Muscle layer of duodenum (tissue), 2 donors: ENCODE measurements around the gene PRMT1.

Experiments
- H3K27ac ChIP-seq: one replicate; pipeline ENCODE4 v1.7.0; 2013; ENCODE audit warnings: mild to moderate bottlenecking, low read length
- H3K27me3 ChIP-seq: one replicate; pipeline ENCODE4 v1.7.0; 2013; ENCODE audit warnings: low read depth, mild to moderate bottlenecking, control low read depth, low read length
- H3K36me3 ChIP-seq, 2 donors: one replicate each; pipeline ENCODE4 v1.7.0; 2013; ENCODE audit warnings: low read length in 2 of 2, control low read depth in 1 of 2, mild to moderate bottlenecking in 1 of 2; ENCODE audit not compliant: insufficient read depth in 2 of 2, control insufficient read depth in 1 of 2
- H3K4me1 ChIP-seq, 2 donors: one replicate each; pipeline ENCODE4 v1.7.0; 2013; ENCODE audit warnings: low read length in 2 of 2, mild to moderate bottlenecking in 2 of 2, control low read depth in 1 of 2, moderate library complexity in 1 of 2; ENCODE audit not compliant: insufficient read depth in 2 of 2, control insufficient read depth in 1 of 2
- H3K4me3 ChIP-seq, 2 donors: one replicate each; pipeline ENCODE4 v1.7.0; 2013; ENCODE audit warnings: low read length in 2 of 2, low read depth in 1 of 2, mild to moderate bottlenecking in 1 of 2
- H3K9me3 ChIP-seq, 2 donors: one replicate each; pipeline ENCODE4 v1.7.0; 2013; ENCODE audit warnings: low read length in 2 of 2, control low read depth in 1 of 2, mild to moderate bottlenecking in 1 of 2; ENCODE audit not compliant: control insufficient read depth in 1 of 2
- donor health status: healthy.

The PRMT1 gene

DNA sequence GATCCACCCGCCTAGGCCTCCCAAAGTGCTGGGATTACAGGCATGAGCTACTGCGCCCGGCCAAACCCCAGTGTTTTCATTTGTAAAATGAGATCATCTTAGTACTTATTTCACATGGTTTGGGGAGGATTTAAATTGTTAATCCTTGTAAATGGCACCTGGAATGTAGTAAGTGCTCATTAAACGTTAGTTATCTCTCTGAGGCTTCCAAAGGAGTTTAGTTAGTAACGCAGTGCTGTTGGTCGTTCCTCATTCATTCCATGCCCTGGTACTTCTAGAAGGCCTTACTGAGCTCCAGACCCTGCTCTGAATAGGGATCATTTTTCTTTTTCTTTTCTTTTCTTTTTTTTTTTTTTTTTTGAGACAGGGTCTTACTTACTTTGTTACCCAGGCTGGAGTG, 19.0 kb downstream of the PRMT1 start:
- Histone ChIP-seq H3K9me3 (no peaks in the 10 kb centered on the region), H3K4me1 (peaks cover 0 to 6% of the 10 kb centered on the region in 2 donors), H3K27me3 (peaks cover 5% of the 10 kb centered on the region), H3K4me3 (no peak overlapping the region), H3K27ac (no peak overlapping the region), H3K36me3 (no peaks in the 10 kb centered on the region)

DNA sequence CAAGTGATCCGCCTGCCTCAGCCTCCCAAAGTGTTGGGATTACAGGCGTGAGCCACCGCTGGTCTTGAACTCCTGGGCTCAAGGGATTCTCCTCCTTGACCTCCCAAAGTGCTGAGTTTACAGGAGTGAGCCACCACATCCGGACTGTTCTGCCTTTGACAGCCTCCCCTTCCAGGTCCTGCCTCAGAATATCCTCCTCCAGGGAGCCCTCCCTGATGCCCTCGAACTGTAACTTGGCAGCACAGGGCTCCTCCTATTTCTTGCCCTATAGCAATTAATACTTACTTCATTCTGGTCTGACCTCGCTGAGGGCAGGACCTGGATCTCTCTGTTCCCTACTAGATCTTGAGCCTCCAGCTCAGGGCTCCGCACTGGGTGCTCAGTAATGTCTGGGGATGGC, 19.8 kb downstream of the PRMT1 start:
- Histone ChIP-seq H3K4me3 (no peak overlapping the region), H3K9me3 (no peaks in the 10 kb centered on the region), H3K27me3 (no peaks in the 10 kb centered on the region), H3K27ac (no peak overlapping the region), H3K36me3 (no peaks in the 10 kb centered on the region), H3K4me1 (no peaks in the 10 kb centered on the region)

DNA sequence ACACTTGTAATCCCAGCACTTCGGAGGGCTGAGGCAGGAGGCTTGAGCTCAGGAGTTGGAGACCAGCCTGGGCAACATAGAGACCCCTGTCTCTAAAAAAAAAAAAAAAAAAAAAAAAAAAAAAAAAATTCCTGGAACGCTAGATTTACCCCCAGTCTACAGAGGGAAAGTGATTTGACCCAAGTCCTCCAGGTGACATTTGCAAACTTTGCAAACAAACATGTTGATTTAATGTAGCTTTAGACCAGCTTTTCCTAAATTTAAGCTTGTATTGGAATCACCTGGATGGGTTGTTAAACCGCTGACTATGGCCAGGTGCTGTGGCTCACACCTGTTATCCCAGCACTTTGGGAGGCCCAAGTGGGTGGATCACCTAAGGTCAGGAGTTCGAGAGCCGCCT, 22.3 kb downstream of the PRMT1 start:
- no peaks in the 10 kb centered on the region for H3K27me3 ChIP-seq
- H3K4me1 ChIP-seq = no peaks in the 10 kb centered on the region

DNA sequence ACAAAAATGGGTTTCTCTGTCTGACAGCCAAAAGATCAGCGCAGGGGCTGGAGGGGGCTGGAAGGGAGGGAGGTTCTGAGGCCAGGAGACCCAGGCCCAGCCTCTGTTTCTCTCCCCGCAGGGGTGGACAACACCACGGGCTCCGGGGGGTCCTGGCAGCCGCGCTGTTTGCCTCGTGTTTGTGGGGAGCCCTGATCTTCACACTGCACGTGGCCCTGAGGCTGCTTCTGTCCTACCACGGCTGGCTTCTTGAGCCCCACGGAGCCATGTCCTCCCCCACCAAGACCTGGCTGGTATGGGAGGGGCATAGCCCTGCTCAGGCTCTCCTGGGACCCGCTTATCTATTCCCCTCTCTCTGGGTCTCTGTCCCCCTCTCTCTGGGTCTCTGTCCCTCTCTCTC, 23.5 kb downstream of the PRMT1 start:
- no peaks in the 10 kb centered on the region for H3K36me3 ChIP-seq
- no peaks in the 10 kb centered on the region for H3K9me3 ChIP-seq
- H3K4me3 ChIP-seq = no peak overlapping the region
- H3K27me3 ChIP-seq = no peaks in the 10 kb centered on the region
- no peak overlapping the region for H3K27ac ChIP-seq
- no peaks in the 10 kb centered on the region for H3K4me1 ChIP-seq

More for the DNA sequence above, 22.3 kb downstream of the PRMT1 start:
- no peaks in the 10 kb centered on the region for H3K9me3 ChIP-seq
- H3K36me3 ChIP-seq = no peaks in the 10 kb centered on the region
- H3K27ac ChIP-seq = no peak overlapping the region
- no peak overlapping the region for H3K4me3 ChIP-seq

DNA sequence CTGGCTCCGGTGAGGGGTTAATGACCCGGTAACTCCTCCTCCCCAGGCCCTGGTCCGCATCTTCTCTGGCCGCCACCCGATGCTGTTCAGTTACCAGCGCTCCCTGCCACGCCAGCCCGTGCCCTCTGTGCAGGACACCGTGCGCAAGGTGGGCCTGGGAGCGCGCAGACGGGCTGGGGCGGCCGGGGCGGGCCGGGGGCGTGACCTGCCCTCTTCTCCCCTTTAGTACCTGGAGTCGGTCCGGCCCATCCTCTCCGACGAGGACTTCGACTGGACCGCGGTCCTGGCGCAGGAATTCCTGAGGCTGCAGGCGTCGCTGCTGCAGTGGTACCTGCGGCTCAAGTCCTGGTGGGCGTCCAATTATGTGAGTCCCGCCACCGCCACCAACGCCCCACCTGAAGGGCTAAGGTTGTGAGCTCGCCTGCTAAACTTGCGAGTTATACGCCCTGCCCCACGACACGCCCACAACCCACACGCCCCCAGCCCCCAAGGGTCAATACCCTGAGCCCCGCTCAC, 24.3 kb downstream of the PRMT1 start:
- Histone ChIP-seq H3K27me3 (no peaks in the 10 kb centered on the region), H3K36me3 (peaks cover 0 to 6% of the 10 kb centered on the region in 2 donors), H3K9me3 (no peaks in the 10 kb centered on the region), H3K4me1 (no peaks in the 10 kb centered on the region), H3K27ac (no peak overlapping the region), H3K4me3 (no peak overlapping the region)

DNA sequence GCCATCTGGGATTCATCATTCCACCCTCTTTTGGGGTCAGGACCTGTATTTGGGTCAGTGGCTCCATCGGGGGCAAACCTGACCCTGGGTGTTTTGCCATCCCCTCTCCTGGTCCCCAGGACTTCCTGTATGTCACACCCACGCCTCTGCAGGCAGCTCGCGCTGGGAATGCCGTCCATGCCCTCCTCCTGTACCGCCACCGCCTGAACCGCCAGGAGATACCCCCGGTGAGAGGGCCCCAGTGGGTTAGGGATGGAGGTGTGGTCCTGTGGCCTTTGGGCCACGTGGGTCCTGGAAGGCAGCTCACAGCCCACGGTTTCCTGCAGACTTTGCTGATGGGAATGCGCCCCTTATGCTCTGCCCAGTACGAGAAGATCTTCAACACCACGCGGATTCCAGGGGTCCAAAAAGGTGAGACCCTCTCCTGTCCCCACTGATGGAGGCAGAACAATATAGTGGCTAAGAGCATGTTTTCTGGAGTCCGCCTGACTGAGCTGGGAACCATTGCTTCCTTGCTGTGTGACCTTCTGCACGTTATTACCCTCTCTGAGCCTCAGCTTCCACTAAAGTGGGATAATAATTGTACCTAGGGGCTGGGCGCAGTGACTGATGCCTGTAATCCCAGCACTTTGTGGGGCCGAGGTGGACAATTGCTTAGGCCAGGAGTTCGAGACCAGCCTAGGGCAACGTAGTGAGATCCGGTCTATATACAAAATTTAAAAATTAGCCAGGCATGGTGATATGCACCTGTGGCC, 28.0 kb downstream of the PRMT1 start:
- Histone ChIP-seq H3K36me3 (peaks cover 0 to 6% of the 10 kb centered on the region in 2 donors), H3K4me1 (no peaks in the 10 kb centered on the region), H3K4me3 (no peak overlapping the region)

DNA sequence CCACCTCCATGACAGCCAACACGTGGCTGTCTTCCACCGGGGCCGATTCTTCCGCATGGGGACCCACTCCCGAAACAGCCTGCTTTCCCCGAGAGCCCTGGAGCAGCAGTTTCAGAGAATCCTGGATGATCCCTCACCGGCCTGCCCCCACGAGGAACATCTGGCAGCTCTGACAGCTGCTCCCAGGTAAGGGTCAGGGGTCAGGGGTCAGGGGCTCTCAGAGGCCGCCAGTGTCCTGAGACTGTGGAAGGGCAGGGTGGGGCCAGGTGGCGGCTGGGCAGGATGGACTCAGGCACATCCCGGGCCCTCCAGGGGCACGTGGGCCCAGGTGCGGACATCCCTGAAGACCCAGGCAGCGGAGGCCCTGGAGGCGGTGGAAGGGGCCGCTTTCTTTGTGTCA, 28.8 kb downstream of the PRMT1 start:
- Histone ChIP-seq H3K27ac (no peak overlapping the region), H3K4me3 (no peak overlapping the region), H3K27me3 (no peaks in the 10 kb centered on the region), H3K36me3 (peaks cover 0 to 6% of the 10 kb centered on the region in 2 donors), H3K4me1 (no peaks in the 10 kb centered on the region), H3K9me3 (no peaks in the 10 kb centered on the region)

More for the DNA sequence above, 28.0 kb downstream of the PRMT1 start:
- Histone ChIP-seq H3K27ac (no peak overlapping the region), H3K9me3 (no peaks in the 10 kb centered on the region), H3K27me3 (no peaks in the 10 kb centered on the region)

DNA sequence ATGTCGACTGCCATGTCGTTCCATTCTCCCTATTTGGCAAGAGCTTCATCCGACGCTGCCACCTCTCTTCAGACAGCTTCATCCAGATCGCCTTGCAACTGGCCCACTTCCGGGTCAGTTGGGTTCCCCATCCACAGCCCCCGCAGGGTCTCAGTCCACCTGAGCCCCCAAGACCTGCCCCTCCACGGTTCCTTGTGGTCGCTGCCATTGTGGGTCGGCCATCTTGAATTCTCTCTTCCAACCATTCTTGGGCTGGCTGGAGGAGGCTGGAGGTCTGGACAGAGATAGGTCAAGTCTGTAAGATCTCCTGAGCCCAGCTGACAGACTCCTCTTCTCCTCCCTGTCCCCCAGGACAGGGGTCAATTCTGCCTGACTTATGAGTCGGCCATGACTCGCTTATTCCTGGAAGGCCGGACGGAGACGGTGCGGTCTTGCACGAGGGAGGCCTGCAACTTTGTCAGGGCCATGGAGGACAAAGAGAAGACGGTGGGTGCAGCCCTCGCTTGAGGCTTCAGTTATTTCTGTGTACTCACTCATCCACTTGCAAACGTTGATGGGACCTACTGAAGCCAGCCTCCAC, 33.4 kb downstream of the PRMT1 start:
- Histone ChIP-seq H3K27ac (no peak overlapping the region), H3K4me3 (no peak overlapping the region), H3K36me3 (peaks cover 0 to 6% of the 10 kb centered on the region in 2 donors), H3K4me1 (peaks cover 0 to 3% of the 10 kb centered on the region in 2 donors), H3K9me3 (no peaks in the 10 kb centered on the region), H3K27me3 (no peaks in the 10 kb centered on the region)

DNA sequence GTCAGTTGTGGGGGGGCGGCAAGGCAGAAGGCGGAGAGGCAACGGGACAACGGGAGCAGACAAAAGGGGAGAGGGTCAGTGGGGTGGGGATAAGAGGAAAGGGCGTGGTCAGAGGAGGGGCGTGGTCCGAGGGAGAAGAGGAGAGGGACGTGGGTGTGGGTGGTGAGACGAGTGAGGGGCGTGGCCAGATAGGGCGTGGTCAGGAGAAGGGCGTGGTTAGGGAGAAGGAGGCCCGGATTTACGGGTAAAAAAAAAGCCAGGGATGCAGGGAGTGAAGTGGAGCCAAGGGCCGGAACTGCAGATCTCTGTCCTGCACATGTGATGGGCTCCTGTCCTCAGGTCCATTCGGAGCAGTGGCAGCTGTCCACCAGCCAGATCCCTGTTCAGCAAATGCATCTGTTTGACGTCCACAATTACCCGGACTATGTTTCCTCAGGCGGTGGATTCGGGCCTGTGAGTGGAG, 35.4 kb downstream of the PRMT1 start:
- peaks cover 0 to 3% of the 10 kb centered on the region in 2 donors for H3K4me1 ChIP-seq
- H3K27me3 ChIP-seq = no peaks in the 10 kb centered on the region
- no peaks in the 10 kb centered on the region for H3K9me3 ChIP-seq
- H3K4me3 ChIP-seq = no peak overlapping the region
- H3K36me3 ChIP-seq = no peaks in the 10 kb centered on the region
- no peak overlapping the region for H3K27ac ChIP-seq

DNA sequence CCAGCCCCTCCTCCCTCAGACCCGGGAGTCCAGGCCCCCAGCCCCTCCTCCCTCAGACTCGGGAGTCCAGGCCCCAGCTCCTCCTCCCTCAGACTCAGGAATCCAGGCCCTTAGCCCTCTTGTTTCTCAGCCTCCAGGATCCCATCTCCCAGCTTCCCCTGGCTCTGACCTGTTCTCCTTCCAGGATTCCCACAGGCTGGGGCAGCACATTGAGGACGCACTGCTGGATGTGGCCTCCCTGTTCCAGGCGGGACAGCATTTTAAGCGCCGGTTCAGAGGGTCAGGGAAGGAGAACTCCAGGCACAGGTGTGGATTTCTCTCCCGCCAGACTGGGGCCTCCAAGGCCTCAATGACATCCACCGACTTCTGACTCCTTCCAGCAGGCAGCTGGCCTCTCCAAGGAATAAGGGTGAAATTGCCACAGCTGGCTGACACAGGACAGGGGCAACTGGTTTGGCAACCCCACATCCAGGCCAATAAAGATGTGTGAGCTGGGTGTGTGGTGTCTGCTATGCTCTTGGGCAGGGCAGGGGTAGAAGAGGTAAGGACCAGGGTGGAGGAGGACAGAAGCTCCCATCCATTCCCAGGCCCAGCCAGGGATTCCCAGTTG, 36.3 kb downstream of the PRMT1 start:
- Histone ChIP-seq H3K27ac (no peak overlapping the region), H3K4me3 (no peak overlapping the region), H3K9me3 (no peaks in the 10 kb centered on the region), H3K36me3 (no peaks in the 10 kb centered on the region), H3K27me3 (no peaks in the 10 kb centered on the region), H3K4me1 (peaks cover 0 to 3% of the 10 kb centered on the region in 2 donors)

DNA sequence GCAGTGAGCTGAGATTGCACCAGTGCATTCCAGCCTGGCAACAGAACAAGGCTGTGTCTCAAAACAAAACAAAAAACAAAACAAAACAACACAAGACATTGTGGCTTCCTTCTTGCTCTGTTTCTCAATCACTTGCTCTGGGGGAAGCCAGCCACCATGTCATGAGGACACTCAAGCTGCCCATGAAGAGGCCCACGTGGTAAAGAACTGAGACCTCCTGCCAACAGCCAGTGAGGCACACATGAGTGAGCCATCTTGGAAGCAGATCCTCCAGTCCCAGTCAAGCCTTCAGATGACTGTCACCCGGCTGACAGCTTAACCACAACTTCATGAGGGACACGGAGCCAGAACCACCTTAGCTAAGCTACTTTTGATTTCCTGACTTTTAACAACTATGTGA, 39.1 kb downstream of the PRMT1 start:
- no peaks in the 10 kb centered on the region for H3K9me3 ChIP-seq
- H3K27ac ChIP-seq = no peak overlapping the region
- no peaks in the 10 kb centered on the region for H3K27me3 ChIP-seq
- peaks cover 0 to 3% of the 10 kb centered on the region in 2 donors for H3K4me1 ChIP-seq
- no peaks in the 10 kb centered on the region for H3K36me3 ChIP-seq
- H3K4me3 ChIP-seq = no peak overlapping the region
